ENCODE results near the gene TREH. TPM values are rescaled to one million over a fixed set of nuclear protein-coding genes. Genes with fewer than 3 reads are reported as not detected.
A peak's percentile ranks its signal among the peaks of the same experiment; 100 is the strongest.

The TREH gene
- total RNA-seq, 1 donor from 2014 or later, result not detected

DNA sequence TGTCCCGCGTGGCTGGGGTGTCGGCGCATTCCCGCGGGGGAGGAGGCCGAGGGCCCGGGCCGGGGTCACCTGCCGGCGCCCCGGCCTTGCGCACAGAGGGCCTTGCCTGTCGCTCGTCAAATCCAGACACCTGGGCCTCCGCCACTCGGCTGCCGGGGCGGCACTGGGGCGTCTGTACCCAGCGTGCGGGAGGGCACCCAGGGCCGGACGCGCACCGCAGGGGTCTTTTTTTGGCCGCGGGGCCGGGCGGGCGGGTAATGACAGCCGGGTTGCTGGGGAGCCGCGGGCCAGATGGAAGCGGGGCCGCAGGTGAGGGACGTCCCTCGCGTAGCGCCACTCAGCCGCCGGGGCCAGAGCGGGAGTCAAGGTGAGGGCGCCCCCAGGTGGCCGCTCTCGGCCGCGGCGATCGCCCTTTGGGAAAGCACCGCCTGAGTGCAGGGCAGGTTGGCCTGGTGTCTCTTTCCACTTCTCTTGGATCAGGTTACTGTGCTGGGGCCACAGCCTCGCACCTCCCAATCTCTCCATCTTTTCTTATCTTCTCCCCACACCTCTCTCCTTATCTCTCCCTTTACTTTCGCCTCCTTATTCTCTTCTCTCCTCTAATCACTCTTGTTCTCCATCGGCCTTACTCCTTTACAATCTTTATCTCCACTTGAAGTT is 68.5 kb downstream of the TREH start:
- Histone ChIP-seq H3K9ac (ENCODE audit: low read length) (peak overlapping the region; percentile 97), H3K4me1 (ENCODE audit: insufficient read depth, low read length) (peaks cover 51% of the 10 kb centered on the region), H3K9me3 (ENCODE audit: insufficient read depth, low read depth, low read length) (no peaks in the 10 kb centered on the region), H3K4me3 (ENCODE audit: insufficient read depth, low read depth, low read length) (peak overlapping the region; percentile 37), H3K27me3 (ENCODE audit: insufficient read depth, low read length) (no peaks in the 10 kb centered on the region), H3K79me2 (ENCODE audit: insufficient read depth, low read length) (peaks cover 60% of the 10 kb centered on the region), H3K36me3 (ENCODE audit: insufficient read depth, low read length) (peaks cover 7% of the 10 kb centered on the region), H3K27ac (ENCODE audit: low read depth, low read length) (peak overlapping the region; percentile 19), H3K4me2 (ENCODE audit: low read length) (peak overlapping the region; percentile 94), H2AFZ (ENCODE audit: low read depth, low read length) (no peak overlapping the region), H4K20me1 (ENCODE audit: insufficient read depth, low read length) (peaks cover 13% of the 10 kb centered on the region)
- Mint-ChIP-seq H3K4me1 (ENCODE audit: low read depth, unreplicated experiment) (peaks cover 53% of the 10 kb centered on the region), H3K27me3 (ENCODE audit: low read depth, unreplicated experiment) (no peaks in the 10 kb centered on the region), H3K27ac (ENCODE audit: unreplicated experiment) (peak overlapping the region; percentile 54), H3K4me3 (ENCODE audit: unreplicated experiment) (peak overlapping the region; percentile 82), H3K36me3 (ENCODE audit: low read depth, unreplicated experiment) (peaks cover 8% of the 10 kb centered on the region), H3K9me3 (ENCODE audit: unreplicated experiment) (no peaks in the 10 kb centered on the region)
- no peak for FAIRE-seq
- TF ChIP-seq CTCF (IDR thresholded peaks at IDR 0.05; ENCODE audit: insufficient read depth, low read depth, low read length) (peak; percentile 51), EZH2 (IDR thresholded peaks at IDR 0.05; ENCODE audit: insufficient read depth, low read length) (no peak)
- DNase-seq (ENCODE audit: low read depth), result no peak

DNA sequence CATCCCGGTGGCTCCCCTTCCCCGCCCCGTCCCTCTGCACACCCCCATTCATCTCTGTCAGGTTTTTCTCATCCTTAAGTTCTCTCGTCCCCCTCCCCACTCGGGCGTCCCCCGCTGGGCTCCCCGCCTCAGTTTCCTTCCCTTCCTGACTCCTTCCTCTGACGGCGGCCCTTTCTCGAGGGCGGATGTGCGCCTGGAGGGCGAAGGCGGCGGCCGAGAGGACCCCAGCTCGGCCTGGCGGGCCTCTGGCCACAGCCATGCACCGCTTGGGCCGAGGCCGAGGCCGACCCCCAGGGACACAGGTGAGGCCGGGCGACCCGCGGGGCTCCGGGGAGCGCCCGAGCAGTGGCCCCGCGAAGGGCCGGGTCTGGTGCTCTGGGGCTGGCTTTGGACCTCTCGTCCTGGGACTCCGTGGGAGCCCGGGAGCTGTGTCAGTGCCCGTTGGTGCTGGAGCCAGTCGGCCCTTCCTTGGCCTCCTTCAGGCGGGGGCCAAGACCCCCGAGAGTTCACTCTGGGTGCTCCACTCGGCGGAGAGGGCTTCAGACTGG is 69.2 kb downstream of the TREH start:
- no peak for FAIRE-seq
- H3K27me3 Mint-ChIP-seq (ENCODE audit: low read depth, unreplicated experiment), result no peaks in the 10 kb centered on the region

More for the DNA sequence above, 69.2 kb downstream of the TREH start:
- Histone ChIP-seq H3K27me3 (ENCODE audit: insufficient read depth, low read length) (no peaks in the 10 kb centered on the region), H2AFZ (ENCODE audit: low read depth, low read length) (no peak overlapping the region), H4K20me1 (ENCODE audit: insufficient read depth, low read length) (peaks cover 16% of the 10 kb centered on the region), H3K9ac (ENCODE audit: low read length) (peak overlapping the region; percentile 97), H3K4me3 (ENCODE audit: insufficient read depth, low read depth, low read length) (peak overlapping the region; percentile 37), H3K4me2 (ENCODE audit: low read length) (peak overlapping the region; percentile 94), H3K36me3 (ENCODE audit: insufficient read depth, low read length) (peaks cover 5% of the 10 kb centered on the region), H3K4me1 (ENCODE audit: insufficient read depth, low read length) (peaks cover 57% of the 10 kb centered on the region), H3K9me3 (ENCODE audit: insufficient read depth, low read depth, low read length) (no peaks in the 10 kb centered on the region), H3K79me2 (ENCODE audit: insufficient read depth, low read length) (peaks cover 60% of the 10 kb centered on the region), H3K27ac (ENCODE audit: low read depth, low read length) (peak overlapping the region; percentile 19)
- peak overlapping the region; percentile 91 for H3K4me3 Mint-ChIP-seq (ENCODE audit: unreplicated experiment)
- no peak for DNase-seq (ENCODE audit: low read depth)
- peak overlapping the region; percentile 81 for H3K27ac Mint-ChIP-seq (ENCODE audit: unreplicated experiment)
- H3K9me3 Mint-ChIP-seq (ENCODE audit: unreplicated experiment), result no peaks in the 10 kb centered on the region
- TF ChIP-seq CTCF (IDR thresholded peaks at IDR 0.05; ENCODE audit: insufficient read depth, low read depth, low read length) (no peak), EZH2 (IDR thresholded peaks at IDR 0.05; ENCODE audit: insufficient read depth, low read length) (no peak)
- peaks cover 6% of the 10 kb centered on the region for H3K36me3 Mint-ChIP-seq (ENCODE audit: low read depth, unreplicated experiment)
- H3K4me1 Mint-ChIP-seq (ENCODE audit: low read depth, unreplicated experiment), result peaks cover 53% of the 10 kb centered on the region
